ENCODE measurements around the gene TSNAX.

TSNAX gene

DNA sequence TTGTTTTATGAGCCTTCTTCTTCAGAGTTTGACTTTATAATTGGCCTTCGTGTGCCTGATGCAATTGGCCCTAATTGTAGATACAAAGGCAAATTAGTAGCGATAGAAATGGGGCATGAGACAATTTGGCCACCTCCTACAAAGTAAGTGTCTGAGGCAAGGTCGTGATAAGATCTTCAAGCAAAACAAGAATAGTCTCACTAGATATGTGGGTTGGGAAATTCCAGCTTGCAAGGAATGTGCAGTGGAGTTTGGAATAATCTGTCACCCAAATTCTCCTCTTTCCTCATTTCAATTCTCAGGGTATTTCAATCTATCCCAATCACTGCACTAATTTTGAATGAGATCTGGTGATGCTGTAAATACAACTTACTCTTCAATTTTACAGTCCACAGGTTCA lies 11.4 kb upstream of the TSNAX start:
- no peak for DNase-seq (ENCODE audit: extremely low spot score, insufficient read length, low read depth)

DNA sequence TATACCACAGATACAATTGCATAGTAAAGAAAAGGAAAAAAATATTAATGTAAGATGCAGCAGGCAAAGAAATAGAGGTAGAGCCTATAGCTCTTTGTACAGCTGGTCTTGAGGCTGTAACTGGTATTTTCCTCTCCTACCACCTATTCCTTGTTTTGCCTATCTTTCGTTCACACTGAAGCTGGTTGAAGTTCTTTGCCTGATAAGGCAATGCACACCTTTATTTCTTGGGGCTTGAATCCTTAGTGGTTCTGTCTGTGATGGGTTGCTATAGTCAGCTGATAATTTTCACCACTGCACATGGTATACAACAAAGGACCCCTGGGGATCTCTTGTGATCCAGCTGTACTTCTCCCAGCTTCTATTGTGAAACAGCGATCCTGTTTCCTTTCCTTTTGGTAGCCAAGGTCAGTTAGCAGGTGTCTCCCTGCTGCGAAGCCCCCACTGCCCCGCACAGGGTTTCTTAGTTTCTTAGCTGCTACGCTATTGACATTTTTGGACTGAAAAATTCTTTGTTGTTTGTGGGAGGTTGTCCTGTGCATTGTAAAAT lies 9.9 kb upstream of the TSNAX start:
- FAIRE-seq = no peak
- no peak for DNase-seq (ENCODE audit: extremely low spot score, insufficient read length, low read depth)

More for the DNA sequence above, 11.4 kb upstream of the TSNAX start:
- FAIRE-seq = no peak

DNA sequence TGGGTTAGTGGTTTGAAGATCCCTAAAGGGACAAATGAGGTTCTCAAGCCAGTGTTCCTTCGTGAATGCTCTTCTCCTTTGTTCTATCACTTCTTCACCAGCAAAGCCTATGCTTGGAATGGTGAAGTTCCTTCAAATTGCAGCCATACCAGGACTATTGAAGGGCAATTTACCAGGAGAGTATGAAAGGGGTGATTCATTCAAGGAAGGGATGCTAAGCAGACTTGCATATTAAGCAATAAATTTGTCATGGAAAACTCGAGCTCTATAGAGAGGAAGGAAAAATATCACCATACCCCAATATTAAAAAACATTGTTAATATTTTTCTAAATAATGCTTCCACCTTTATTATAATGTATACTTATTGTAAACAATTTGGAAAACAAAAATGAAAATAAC lies 9.3 kb upstream of the TSNAX start:
- FAIRE-seq (no peak), DNase-seq (ENCODE audit: extremely low spot score, insufficient read length, low read depth) (no peak)

DNA sequence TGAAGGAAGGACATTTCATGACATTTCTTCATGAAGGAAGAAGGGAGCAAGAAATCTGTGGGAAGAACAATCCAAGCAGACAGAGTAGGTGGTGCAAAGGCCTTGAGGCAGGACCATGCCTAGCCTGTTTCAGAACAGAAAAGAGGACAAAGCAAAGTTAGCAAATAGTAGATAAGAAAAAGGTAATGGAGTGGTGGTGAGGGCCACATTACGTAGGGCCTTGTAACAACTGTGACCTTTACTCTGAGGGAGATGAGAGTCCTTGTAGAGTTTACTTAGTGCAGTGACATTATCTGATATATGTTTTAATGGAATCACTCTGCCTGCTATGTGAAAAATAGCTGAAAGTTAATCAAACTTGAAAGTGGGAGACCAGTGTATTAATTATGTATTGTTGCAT lies 6.4 kb upstream of the TSNAX start:
- FAIRE-seq = no peak
- DNase-seq (ENCODE audit: extremely low spot score, insufficient read length, low read depth) = no peak

DNA sequence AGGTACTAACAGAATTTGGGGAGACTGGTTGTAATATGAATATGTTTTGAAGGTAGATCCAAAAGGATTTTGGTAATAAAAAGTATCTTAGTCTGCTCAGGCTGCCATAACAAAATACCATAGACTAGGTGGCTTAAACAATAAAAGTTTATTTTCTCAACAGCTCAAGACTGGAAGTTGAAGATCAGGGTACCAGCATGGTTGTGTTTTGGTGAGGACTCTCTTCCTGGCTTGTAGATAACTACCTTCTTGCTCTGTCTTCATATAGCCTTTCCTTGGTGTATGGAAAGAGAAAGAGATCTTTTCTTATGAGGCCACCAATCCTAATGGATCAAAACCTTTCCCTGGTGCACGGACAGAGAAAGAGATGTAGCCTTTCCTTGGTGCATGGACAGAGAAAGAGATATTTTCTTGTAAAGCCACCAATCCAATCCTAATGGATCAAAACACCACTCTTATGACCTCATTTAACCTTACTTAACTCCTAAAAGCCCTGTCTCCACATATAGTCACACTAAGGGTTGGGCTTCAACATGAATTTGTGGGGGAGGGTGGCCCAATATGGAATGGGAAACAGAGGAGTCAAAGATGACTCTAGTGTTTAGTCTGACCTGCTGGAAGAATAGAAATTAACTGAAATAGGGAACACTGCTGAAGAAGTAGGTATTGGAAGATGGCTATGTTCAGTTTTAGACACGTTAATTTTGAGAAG lies 5.4 kb upstream of the TSNAX start:
- no peak for DNase-seq (ENCODE audit: extremely low spot score, insufficient read length, low read depth)
- FAIRE-seq = no peak

DNA sequence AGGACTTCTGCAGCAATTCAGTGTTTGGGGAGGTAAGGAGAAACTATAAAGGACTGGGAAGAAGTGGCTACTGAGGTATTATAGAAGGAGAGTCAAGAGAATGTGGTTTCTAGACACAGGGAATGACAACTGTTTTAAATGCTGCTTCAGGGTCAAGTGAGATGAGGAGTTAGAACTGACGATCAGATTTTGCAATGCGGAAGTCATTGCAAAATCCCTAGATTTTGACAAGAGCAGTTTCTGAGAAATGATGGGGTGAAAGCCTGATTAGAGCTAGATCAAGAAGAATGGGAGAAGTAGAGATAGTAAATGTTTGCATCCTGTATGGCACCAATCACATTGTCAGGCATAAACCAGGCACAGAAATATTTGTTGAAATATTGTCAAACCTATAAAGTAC lies 4.7 kb upstream of the TSNAX start:
- FAIRE-seq = no peak
- no peak for DNase-seq (ENCODE audit: extremely low spot score, insufficient read length, low read depth)

DNA sequence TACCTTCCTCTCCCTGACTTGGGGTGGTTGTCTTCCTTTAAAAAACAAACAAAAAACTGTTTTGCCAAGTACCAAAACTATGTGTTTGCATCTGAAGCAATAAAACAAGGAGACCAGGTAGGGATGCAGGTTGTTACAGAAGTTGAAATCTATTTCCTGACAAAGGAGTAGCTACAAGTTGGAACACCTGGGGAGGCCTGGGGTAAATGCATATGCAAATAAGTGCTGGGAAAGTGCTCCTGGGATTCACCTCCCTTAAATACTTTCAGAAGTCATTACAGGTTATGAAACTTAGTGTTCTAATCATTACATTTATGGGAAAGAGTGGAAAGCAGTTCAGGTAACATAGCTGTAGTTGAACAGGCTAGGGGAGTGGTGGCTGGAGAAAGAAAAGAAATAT lies 1.9 kb upstream of the TSNAX start:
- DNase-seq (ENCODE audit: extremely low spot score, insufficient read length, low read depth) = no peak
- FAIRE-seq = no peak

DNA sequence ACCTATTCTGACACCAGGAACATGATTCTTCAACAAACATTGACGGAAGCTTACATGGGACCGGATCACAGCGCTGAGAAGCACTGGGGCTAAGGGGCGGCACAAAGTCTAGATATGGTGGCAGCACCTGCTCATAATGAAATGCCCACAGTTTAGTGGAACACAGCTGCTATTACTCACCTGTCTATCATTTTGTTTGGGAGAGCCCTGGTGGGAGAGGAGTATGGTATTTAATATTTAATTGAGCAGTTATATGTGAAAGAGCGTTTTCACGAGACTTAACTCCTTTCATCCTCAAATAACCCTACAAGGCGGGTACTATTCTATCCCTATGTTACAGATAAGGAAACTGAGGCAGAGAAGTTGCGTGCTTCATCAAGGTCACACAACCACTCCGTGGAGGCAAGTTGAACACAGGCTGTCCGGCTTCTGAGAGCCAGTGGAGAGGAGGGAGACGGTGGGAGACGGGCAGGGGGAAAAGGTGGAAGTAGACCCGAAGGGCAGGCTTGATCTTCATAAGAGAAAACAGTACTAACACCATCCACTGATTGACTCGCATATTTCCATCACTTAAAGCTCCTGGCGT lies 790 bp upstream of the TSNAX start:
- FAIRE-seq (no peak), DNase-seq (ENCODE audit: extremely low spot score, insufficient read length, low read depth) (no peak)

DNA sequence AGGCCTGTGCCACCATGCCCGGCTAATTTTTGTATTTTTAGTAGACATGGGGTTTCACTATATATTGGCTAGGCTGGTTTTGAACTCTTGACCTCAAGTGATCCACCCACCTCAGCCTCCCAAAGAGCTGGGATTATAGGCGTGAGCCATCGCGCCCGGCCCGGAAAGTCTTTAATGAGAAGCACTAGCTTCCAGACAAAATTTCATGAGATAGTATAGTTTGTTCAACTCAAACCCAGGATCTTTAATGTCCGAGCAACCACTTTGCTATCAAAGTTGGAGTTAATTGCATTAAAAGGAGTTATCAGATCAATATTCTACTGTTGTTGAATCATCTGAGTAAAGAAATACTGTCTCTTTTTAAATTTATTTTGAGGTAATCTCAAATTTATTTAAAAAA lies 4.8 kb downstream of the TSNAX start:
- DNase-seq (ENCODE audit: extremely low spot score, insufficient read length, low read depth) = no peak
- FAIRE-seq = no peak

DNA sequence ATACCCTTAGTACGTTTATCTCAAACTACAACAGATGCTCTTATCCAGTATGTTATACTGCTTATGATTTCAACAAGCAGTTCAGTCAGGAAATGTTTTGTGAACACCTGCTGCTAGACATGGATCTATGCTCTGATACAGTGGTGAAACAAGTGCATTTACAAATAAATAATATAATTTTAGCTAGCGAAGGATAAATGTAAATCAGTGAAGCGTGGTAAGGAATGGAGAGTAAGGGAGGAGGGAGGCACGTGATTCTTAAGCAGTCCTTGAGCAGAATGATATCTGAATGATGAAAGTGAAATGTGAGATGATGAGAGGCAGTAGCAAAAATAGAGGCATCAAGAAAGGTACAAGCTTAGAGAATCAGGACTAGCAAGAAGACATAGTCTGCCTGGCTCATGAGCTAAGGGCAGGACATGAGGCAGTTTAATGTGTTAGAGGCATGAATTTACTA lies 6.3 kb downstream of the TSNAX start:
- DNase-seq (ENCODE audit: extremely low spot score, insufficient read length, low read depth) (no peak), FAIRE-seq (no peak)

DNA sequence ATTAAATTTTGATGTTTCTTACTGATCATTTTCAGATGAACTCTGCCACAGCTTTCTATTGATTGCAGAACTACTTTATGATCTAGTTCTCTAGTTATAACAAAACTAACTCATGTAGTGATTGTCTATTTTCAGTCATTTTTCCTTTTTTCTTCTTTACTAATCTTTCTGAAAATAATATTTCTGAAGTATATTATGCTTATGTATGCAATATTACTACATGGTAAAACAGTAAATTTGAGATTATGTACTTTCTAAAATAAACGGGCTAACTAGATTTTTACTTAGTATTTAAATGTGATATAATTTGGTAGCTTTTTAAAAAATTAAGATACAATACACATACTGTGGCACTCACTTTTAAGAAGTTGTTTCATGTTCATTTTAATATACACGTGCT lies 7.6 kb downstream of the TSNAX start:
- no peak for FAIRE-seq
- no peak for DNase-seq (ENCODE audit: extremely low spot score, insufficient read length, low read depth)

DNA sequence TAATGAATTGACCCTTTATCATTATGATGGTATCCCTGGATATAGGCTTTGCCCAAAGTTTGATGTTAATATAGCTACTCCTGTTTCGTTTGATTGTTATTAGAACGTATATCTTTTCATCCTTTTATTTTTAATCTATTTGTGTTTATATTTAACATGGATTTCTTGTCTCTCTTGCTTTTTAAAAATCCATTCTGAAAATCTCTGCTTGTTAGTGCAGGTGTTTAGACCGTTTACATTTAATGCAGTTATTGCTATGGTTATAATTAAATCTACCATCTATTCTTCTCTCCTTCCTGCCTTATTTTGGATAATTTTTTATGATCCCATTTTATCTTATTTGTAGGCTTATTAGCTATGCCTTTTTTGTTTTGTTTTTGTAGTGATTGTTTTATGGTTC lies 12.4 kb downstream of the TSNAX start:
- DNase-seq (ENCODE audit: extremely low spot score, insufficient read length, low read depth) = no peak
- FAIRE-seq = no peak

DNA sequence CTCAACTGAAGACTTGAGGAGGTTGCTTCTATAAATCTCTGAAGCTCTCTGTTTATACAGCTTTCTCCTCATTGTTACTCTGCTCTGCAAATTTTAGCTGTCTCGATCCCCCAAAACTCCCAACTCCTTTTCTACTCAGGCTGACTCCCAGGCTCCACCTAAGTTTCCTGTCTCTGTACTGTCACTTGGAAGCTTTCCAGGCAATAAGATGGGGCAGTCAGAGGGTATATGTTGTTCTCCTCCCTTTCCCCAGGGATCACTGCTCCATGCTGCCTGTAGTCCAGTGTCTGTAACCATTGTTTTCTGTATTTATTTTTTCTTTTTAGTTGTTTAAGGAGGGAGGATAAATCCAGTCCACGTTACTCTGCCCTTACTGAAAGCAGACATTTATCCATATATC lies 13.4 kb downstream of the TSNAX start:
- no peak for DNase-seq (ENCODE audit: extremely low spot score, insufficient read length, low read depth)
- no peak for FAIRE-seq

DNA sequence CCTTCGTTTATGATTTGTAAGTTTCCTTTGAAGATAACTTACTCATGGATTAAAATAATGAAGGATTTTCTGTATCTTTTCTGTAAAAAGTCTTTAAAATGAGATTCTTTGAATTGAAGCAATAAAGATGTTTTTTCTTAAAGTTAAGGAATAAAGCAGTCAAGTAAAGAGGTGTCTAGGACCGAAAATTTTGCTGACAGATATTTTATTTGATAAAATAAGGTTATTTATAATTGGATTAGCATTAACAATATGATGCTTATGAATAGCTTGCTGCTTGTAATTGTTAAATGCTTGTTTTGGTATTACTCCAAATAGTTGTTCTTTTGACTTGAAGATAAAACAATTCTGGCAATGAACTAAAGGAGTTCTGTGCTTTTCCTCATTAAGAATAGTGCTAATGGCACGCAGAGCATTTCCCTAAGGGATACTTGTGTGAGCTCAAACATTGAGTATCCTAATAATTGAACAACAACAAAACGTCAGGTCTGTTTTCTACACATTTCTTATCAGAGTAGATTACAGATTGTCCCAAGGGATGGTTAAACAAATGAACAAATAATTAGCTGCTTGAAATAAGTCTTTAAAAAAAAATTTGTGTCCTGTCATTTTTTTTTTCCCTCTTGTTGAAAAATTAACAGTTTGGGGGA lies 16.6 kb downstream of the TSNAX start:
- DNase-seq (ENCODE audit: extremely low spot score, insufficient read length, low read depth) = no peak
- no peak for FAIRE-seq

DNA sequence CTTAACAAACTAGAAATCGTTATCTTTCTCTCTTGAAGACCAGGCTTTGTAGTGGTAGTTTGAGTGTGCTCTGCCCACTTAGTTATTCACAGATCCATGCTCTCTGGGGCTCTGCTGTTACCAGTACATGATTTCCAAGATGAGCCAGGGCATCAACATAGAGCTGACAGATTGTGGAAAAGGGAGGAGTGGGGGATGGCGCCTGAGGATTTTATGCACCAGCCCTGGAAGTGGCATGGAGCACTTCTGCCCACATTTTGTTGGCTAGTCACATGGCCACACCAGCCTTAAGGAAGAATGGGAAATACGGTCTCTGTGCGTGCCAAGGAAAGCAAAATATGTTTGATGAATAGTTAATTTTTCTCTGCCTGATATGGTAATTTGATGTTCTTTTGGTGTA lies 18.2 kb downstream of the TSNAX start:
- no peak for FAIRE-seq
- DNase-seq (ENCODE audit: extremely low spot score, insufficient read length, low read depth) = no peak

DNA sequence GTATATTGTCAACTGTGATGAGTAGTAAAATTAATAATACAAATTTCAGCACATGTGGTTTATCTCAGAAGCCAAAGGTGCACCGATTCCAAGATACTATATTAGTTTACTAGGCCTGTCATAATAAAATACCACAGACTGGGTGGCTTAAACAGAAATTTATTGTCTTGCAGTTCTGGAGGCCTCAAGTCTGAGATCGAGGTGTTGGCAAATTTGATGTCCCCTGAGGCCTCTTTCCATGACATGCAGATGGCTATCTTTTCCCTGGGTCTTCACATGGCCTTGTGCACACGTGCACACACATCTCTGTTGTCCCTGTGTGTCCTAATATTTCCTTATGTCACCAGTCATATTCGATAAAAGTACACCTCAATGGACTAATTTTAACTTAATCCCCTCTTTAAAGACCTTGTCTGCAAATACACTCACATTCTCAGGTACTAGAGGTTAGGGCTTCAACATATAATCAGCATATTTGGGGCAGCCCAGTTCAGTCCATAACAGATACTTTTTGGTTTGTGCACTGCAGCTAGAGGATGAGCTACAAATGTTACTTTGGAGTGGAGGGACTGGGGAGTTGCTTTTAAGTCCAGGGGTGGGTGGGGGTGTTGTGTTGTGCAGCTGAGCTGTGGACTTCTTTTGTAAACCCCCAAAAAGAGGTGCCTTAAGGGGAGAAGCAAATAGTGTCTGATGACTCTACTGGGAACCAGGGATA lies 21.4 kb downstream of the TSNAX start:
- no peak for FAIRE-seq
- DNase-seq (ENCODE audit: extremely low spot score, insufficient read length, low read depth) = no peak

DNA sequence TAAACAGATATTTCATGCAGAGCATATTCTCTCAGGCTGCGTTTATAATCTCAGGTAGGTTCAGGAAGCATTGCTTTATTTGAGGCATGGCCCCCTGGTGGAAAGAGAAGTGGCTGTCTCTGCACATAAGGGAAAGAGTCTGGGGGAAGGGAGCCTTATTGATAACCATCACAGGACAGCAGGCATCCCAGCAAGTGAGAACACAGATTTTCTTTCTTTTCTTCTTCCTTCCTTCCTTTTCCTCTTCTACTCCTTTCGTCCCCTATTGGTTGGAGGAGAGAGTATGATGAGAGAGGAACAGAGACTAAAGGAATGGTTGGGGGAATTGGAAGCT lies 21.9 kb downstream of the TSNAX start:
- FAIRE-seq (peak; percentile 60), DNase-seq (ENCODE audit: extremely low spot score, insufficient read length, low read depth) (no peak)

DNA sequence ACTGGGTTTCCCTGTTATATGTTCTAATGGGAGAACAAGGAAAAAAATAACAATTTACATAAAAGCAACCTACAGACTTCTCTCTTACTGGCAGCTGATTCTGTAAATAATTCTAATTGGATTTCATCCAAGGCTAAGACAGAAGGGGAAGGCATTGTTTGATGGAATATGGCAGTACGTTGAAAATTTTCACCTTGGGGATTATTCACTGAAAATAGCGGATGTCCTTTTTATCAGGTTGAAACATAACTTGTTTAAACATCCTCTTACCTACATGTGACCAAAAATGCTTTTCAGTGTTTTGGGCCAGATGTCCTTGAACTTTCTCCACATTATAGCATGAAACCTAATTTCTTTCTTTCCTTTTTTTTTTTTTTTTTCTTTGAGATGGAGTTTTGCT lies 24.9 kb downstream of the TSNAX start:
- DNase-seq (ENCODE audit: extremely low spot score, insufficient read length, low read depth) (no peak), FAIRE-seq (no peak)

DNA sequence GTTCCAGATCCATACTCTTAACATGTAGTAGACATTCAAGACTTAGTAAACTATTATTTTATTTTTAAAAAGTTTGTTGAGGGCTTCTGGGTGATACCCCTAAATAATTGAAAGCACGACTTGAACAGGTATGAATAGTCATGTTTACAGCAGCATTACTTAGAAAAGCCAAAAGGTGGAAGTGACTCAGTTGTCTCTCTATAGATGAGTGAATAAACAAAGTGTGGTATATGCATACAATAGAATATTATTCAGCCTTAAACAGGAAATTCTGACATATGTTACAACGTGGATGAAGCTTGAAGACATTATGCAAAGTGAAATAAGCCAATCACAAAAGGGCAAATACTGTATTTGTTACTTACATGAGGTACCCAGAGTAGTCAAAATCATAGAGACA lies 26.5 kb downstream of the TSNAX start:
- no peak for DNase-seq (ENCODE audit: extremely low spot score, insufficient read length, low read depth)
- FAIRE-seq = peak; percentile 18

DNA sequence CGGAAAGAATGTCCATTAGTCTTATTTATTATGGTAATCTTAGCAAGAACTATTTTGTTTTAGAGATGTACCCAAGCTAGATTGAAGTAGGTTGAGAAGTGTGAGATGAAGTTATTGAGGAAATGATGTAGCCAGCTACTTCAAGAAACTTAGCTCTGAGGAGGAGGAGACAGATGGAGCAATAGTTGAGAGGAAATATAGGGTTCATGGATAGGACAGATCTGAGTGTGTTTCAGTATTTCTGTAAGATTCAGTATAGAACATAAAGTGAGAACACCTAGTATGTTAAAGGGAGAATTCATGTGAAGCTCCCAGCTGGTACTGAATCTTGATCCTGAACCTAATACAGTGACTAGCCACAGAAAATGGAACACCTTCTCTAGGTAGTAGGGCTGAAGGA lies 28.9 kb downstream of the TSNAX start:
- FAIRE-seq = no peak
- no peak for DNase-seq (ENCODE audit: extremely low spot score, insufficient read length, low read depth)

All from GM18507 (cell line).